ENCODE measurements around the gene FCN3.

DNA sequence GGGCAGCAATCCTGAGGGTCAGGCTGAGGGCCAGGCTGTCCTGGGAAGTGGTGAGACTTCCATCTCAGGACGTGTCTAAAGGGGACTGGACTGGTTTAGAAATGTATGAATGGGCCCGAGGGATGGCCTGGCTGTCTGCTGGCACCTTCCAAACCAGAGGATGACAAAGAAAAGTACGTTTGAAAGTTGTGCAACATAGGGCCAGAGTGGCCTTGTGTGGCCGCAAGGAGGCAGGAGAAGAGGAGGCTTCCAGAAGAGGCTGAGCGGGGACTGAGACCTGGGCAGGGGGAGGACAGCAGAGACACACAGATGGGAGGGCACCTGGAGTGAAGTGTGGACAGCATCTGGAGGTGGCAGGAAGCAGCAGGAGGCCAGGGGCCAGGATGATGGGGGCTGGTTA is 35.4 kb downstream of the FCN3 start:
- TF ChIP-seq, protein P1, sequence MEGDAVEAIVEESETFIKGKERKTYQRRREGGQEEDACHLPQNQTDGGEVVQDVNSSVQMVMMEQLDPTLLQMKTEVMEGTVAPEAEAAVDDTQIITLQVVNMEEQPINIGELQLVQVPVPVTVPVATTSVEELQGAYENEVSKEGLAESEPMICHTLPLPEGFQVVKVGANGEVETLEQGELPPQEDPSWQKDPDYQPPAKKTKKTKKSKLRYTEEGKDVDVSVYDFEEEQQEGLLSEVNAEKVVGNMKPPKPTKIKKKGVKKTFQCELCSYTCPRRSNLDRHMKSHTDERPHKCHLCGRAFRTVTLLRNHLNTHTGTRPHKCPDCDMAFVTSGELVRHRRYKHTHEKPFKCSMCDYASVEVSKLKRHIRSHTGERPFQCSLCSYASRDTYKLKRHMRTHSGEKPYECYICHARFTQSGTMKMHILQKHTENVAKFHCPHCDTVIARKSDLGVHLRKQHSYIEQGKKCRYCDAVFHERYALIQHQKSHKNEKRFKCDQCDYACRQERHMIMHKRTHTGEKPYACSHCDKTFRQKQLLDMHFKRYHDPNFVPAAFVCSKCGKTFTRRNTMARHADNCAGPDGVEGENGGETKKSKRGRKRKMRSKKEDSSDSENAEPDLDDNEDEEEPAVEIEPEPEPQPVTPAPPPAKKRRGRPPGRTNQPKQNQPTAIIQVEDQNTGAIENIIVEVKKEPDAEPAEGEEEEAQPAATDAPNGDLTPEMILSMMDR (conservative IDR thresholded peaks at IDR 0.05 in 1 of 2, IDR thresholded peaks at IDR 0.05 in 1 of 2; ENCODE audit: low read depth in 1 of 2, low read length in 2 of 2): no peak
- no peak for TF ChIP-seq EZH2 (IDR thresholded peaks at IDR 0.05; ENCODE audit: low read length, missing control alignments)

Data from fibroblast of lung (primary cell).